Muscle of back (tissue), 11 donors: Measurements from ENCODE around the gene CHKB. TPM values are rescaled to one million over a fixed set of nuclear protein-coding genes. Genes with fewer than 3 reads are reported as not detected.
"Not testable (repeated sequence)": the region's sequence is repeated elsewhere in the genome, so short reads cannot be mapped to it uniquely, and the experiment has no call there.

Source experiments
- DNase-seq, 3 donors: peaks; one replicate each; pipeline versions ENCODE4 v3.0.0 to v3.0.0-alpha.2; 2013
- polyA plus RNA-seq, 10 donors: library from polyadenylated mRNA; unstranded; fragments of 120-200 nt; gene quantifications; one replicate each; pipeline ENCODE4 v1.2.1, GENCODE V29; 2013; ENCODE audit not compliant: insufficient read length in 10 of 10

The CHKB gene
- polyA plus RNA-seq, 10 donors = 35.5 to 68.7 (median 46.4) TPM

DNA sequence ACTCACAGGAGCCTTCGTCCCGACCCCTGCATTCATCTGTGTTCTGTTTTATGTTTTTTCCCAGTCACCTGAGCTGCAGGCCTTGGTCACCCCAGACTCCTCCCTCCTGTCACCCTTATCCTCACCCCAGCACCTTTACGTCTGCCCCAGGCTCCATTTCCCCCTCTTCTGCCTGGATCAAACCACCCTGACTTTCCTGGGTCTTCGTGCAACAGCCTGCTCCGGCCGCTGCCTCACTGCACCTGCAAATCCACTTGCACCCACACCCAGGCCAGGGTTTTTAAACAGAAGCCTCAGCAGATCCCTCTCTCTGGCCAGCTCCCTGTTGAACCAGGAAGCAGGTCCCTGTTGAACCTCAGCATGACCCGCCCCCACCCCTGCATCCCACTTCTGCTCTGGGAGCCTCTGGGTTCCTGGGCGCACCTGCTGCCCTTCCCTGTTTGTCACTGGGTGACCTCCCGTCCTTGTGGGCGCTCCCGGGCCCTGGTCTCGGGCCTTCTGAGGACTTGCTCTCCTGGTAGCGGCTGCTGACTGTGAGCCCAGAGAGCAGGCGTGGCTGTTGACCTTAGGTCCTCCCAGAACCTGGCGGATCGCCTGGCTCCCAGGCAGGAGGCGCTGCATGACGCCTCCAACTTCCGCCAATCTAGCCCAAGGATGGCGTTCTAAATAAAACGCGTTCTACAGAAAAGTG lies 30.8 kb upstream of the CHKB start:
- no peak for DNase-seq

DNA sequence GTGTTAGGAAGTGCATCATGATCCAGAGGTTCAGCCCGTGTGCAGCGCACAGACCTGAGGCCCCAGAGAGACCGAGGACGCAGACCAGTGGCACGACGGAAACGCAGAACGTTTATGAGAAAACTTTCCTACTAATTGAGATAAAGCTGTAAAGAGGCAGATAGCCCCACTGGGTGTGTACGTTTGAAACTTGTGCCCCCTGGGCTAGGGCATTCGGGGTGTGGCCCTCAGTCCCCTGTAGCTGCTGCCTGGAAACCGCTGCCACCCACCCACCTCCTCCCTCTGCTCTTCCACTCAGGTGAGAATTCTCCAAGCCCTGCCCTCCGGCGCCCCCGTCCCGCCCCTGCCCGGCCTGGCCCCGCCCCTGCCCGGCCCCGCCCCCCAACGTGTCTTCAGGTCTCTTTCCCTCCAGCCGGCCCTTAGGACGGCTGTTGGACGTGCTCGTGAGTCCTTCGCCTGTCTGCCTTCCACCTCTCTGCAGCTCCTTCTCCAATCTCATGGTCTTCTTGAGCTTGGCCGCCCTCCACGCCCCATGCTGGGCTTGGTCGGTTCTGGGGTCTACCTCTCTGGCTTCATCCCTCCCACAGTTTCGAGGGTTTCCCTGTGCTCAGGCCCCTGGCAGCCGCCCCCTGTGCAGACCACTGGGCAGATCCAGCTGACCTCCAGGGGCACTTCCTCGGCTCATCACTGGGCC lies 30.0 kb upstream of the CHKB start:
- DNase-seq = no peak

DNA sequence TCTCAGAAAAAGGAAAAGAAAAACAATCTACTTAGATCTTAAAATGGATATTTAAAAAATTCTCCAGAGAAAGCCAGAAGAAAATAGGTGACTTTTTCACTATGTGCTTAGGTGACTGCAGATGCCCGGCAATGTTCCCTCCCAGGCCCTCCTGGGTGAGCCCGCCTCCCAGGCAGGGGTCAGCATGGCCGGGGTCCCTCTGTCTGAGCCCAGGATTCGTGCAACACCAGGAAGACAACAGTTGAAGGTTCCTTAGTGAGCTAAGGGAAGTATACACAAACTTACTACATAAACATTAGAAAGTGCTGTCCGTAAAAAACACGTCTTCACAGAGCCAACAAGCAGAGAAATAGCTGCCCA lies 29.5 kb upstream of the CHKB start:
- no peak for DNase-seq

DNA sequence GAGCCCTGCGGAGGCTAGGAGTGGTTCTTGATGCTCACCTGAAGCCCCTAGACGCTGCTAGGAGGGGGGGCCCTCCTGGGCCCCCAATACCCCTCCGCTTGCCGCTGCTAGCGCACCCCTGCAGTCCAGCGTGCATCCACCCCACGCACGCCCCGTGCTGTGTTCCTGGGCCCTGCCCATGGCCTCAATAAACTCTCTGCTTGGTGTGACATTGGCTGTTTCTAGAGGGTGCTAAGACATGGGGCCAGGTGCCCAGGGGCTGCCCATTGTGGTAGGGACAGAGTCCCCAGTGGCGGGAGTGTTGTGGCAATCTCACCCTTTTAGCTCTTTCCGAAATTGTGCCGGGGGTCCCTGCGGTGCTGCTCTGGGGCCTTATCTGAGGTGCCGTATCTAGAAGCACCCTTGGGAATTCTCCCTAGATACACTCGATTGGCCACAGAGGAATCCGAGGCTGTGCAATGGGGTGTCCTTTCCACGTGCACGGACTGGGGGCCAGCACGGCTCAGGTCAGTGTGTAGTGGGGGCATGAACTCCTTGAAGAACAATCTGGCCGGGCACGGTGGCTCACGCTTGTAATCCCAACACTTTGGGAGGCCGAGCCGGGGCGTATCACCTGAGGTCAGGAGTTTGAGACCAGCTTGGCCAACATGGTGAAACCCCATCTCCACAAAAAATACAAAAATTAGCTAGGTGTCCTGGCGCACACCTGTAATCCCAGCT lies 28.9 kb upstream of the CHKB start:
- no peak for DNase-seq

DNA sequence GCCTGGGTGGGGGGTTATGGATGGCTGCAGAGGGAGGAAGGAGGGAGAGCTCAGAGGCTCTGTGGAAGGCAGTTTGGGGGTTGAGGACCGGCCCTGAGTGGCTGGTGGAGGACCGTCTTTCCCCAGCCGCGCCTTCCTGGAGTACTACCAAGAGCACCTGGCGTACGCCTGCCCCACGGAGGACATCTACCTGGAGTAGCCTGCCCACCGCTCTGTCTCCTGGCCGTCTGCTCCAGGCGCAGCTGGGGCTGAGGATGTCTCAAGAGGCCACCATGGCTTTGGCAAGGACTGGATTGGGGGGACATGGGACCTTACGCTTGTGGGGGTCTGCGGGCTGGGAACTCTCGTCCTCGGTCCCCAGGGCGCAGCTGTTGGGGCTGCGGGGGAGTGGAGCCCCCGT lies 27.9 kb upstream of the CHKB start:
- no peak for DNase-seq

DNA sequence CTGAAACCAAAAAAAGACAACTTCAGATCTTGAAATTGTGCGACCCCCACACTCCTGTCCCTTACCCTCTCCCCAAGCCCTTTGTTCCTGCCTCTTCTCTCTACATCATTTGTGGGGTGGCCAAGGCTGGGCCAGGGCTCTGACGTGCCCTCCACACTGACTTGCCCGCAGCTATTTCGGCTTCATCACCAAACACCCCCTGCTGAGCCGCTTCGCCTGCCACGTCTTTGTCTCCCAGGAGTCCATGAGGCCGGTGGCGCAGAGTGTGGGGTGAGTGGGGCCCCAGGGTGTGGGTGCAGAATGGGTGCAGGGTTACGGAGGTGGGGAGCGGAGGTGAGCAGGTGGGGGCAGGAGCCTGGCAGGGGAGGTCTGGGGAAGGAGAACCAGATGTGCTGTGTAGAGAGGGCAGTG lies 27.4 kb upstream of the CHKB start:
- DNase-seq = no peak

DNA sequence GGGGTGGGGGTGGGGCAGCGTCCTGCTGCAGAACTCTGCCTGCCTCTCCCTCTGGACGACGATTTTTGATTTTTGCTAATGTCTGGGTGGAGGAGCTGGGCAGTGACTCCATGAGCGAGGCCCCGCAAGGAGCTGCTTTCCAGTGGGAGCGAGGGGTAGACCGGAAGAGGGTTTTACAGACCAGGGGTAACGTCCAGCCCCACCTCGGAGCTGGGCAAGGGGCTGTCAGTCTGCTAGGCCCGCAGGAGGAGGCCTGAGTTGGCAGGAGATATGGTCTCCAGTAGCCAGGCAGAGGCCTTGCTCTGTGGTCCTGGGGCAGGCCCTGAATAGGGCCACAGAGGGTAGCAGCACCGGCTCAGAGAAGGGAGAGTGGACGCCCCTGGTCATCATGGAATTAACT lies 26.9 kb upstream of the CHKB start:
- DNase-seq = no peak

DNA sequence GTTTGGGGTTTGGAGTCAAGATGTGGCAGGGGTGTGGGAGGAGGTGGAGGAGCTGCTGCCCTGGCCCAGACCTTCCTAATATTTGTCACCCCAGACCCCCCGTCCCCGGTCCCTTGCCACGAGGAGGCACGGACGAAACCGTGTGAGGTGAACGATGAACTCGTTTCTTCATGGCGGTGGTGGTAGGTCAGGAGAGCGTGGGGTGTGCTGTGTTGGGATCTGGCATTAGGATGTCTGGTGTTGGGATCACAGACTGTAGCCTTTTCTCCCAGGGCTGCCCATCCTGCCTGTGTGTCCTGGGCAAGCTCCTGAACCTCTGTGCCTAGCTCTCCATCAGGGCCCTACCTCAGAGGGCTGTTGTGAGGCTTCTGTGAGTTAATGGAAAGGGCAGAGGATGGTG lies 26.3 kb upstream of the CHKB start:
- no peak for DNase-seq

DNA sequence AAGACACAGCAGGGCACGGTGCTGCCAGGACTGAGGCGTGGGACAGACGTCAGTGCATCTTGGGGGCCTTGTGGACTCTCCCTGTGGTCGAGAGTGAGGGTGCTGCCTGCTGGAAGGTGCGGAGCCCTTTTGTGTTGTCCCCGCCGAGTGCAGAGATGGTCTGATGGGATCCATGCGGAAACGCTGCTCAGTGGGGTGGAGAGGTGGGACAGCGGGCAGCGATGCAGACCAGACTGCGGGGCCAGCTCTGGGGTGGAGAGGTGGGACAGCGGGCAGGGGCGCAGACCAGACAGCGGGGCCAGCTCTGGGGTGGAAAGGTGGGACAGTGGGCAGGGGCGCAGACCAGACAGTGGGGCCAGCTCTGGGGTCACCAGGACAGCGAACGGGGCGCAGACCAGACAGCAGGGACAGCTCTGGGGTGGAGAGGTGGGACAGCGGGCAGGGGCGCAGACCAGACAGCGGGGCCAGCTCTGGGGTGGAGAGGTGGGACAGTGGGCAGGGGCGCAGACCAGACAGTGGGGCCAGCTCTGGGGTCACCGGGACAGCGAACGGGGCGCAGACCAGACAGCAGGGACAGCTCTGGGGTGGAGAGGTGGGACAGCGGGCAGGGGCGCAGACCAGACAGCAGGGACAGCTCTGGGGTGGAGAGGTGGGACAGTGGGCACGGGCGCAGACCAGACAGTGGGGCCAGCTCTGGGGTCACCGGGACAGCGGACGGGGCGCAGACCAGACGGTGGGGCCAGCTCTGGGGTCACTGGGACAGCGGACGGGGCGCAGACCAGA lies 25.6 kb upstream of the CHKB start:
- not testable (repeated sequence) for DNase-seq

DNA sequence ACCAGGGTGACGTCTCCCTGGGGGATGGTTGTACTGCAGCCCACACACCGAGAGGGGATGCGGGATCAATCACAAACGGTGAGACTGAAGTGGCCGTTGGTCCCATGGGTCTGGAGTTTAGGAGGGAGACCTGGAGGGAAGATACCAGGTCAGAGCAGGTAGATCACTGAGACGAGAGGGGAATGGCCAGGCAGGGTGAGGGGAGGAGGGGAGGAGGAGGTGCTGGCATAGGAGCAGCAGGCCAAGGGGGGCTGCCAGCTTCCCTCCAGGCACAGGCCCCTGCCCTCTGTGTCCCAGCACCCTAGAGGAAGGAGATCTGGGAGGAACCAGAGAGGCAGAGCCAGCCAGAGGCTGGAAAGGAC lies 25.0 kb upstream of the CHKB start:
- DNase-seq = no peak

DNA sequence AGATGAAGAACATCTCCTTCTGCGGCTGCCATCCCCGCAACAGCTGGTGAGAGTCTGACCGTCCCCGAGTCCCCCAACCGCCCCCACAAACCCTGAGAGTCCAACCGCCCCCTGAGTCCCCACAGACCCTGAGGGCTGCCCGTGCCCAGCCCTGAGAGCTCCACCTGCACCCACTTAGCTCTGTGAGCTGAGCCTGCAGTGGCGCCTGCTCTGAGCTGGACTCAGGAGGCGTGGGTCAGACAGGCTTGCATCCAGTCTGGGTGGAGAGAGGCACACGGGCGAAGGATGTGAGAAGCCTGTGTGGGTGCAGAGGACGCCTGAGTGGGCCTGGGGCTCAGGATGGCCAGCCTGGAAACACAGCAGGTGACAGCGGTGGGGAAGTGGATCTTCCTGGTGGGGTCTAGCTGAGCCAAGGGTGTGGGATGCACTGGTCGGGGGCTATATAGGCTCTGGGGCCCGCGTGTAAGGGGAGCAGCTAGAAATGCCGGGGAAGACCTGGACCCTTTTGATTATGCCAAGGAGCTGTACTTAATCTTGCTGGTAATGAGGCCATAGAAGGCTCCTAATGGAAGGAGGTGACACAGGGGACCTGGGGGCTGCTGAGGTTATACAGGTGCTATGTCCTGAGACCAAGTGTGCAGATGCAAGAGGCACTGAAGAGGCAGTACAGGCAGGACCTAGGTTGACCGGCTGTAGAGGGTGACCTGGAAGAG lies 24.5 kb upstream of the CHKB start:
- no peak for DNase-seq

DNA sequence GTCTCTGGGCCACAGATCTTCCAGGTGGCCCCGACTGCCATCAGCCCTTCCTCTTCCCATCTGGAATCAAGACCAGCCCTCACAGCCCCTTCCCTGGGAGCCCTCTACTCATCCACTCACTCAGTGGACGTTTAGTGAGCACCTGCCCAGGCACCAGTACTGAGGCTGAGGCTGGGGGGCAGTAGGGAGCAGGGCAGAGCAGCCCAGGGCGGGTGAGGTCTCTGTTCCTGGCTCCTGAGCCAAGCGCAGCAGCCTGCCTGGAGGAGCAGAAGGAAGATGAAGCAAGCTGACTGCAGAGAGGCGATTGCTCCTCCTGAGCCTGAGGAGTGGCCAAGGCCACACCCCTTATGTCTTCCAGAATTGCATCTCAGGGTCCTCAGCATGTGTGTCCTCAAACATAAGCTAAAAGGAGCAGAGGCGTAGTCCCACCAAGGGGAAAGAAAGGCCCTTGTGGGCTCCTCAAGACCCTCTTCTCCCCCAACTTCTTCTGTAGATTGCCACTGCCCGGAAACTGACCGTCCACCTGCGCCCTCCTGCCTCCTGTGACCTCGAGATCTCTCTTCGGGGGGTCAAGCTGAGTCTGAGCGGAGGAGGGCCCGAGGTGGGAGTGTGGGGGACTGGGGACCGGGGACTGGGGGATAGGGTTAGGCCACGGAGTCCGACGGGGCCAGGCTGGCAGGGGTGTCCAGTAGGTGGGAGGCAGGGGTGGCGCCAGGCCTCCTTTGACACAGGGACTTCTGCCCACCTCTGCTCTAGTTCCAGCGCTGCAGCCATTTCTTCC lies 23.7 kb upstream of the CHKB start:
- DNase-seq = no peak

DNA sequence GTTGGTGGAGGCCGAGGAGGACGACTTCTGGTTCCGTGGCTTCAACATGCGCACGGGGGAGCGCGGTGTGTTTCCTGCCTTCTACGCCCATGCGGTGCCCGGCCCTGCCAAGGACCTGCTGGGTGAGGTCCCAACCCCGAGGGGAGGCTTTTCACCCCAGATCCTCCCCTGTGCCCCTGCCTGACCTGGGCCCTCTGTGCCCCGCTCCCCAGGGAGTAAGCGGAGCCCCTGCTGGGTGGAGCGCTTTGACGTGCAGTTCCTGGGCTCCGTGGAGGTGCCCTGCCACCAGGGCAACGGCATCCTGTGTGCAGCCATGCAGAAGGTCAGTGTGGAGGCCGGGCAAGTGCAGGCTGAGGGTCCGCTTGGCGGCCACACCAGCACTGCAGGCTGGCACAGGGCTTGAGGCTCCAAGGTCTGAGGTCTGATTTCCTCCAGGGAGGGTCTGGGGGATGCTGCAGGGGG lies 23.0 kb upstream of the CHKB start:
- no peak for DNase-seq

DNA sequence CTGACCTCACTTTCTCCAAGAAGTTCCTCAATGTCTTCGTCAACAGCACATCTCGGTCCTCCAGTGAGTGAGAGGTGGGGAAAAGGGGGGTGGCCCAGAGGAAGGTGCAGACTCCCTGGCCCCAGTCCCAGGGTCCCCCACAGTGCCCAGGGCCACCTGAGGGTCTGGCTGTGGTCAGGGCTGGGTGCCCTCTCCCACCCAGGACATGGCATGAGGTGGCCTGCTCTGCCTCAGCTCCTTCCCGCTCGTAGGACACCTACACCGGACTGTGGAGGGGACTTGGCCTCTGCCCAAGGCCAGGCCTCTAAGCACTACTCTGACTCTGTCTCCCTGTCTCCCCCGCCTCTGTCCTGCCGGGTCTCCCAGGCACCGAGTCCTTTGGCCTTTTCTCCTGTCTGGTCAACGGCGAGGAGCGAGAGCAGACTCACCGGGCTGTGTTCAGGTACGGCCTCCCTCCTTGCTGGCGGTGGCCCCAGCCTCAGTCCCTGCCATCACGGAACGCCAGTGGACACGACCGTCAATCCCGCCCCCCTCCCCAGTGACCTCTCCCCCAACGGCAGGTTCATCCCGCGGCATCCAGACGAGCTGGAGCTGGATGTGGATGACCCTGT lies 22.5 kb upstream of the CHKB start:
- no peak for DNase-seq

DNA sequence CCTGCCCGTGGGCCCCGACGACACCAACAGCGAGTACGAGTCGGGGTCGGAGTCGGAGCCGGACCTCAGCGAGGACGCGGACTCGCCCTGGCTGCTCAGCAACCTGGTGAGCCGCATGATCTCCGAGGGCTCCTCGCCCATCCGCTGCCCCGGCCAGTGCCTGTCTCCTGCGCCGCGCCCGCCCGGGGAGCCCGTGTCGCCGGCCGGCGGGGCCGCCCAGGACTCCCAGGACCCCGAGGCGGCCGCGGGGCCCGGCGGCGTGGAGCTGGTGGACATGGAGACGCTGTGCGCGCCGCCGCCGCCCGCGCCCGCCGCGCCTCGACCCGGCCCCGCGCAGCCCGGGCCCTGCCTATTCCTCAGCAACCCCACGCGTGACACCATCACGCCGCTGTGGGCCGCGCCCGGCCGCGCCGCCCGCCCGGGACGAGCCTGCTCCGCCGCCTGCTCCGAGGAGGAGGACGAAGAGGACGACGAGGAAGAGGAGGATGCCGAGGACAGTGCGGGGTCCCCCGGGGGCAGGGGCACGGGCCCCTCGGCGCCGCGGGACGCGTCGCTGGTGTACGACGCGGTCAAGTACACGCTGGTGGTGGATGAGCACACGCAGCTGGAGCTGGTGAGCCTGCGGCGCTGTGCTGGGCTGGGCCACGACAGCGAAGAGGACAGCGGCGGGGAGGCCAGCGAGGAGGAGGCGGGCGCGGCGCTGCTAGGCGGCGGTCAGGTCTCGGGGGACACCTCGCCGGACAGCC lies 21.8 kb upstream of the CHKB start:
- DNase-seq = no peak

DNA sequence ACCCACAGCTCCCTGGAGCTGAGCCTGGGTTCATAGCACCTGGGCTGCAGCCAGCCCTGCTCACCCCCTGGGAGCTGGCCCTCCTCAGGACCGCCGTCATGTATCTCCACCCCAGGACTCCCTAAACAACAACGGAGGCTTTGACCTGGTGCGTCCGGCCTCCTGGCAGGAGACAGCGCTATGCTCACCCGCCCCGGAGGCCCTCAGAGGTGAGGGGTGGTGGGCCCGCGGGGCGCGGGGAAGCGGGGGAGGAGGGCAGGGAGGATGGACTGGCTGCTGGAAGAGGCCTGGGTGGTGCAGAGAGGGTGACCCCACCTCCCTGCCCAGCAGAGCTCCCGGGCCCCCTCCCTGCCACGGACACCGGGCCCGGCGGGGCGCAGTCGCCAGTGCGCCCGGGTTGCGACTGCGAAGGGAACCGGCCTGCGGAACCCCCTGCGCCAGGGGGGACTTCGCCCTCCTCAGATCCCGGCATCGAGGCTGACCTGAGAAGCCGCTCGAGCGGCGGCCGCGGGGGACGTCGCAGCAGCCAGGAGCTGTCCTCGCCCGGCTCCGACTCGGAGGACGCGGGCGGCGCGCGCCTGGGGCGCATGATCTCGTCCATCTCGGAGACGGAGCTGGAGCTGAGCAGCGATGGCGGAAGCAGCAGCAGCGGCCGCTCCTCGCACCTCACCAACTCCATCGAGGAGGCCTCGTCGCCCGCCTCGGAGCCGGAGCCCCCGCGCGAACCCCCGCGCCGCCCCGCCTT lies 21.0 kb upstream of the CHKB start:
- DNase-seq = no peak

DNA sequence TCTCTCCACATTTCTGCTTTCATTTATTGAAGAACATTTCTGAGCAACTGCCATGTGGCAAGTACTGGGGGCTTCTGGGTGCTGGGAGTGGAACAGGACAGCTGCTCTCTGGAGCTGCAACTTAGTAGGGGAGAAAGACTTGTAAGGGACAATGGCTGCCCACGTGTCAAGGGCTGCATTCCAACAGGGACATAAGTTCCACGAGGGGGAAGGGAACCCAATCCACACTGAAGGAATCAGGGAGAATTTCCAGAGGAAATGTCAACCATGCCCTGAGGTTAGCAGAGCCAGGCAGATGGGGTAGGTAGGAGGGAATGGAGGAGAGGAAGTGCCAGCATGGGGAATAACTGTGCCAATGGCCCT lies 19.7 kb upstream of the CHKB start:
- no peak for DNase-seq

DNA sequence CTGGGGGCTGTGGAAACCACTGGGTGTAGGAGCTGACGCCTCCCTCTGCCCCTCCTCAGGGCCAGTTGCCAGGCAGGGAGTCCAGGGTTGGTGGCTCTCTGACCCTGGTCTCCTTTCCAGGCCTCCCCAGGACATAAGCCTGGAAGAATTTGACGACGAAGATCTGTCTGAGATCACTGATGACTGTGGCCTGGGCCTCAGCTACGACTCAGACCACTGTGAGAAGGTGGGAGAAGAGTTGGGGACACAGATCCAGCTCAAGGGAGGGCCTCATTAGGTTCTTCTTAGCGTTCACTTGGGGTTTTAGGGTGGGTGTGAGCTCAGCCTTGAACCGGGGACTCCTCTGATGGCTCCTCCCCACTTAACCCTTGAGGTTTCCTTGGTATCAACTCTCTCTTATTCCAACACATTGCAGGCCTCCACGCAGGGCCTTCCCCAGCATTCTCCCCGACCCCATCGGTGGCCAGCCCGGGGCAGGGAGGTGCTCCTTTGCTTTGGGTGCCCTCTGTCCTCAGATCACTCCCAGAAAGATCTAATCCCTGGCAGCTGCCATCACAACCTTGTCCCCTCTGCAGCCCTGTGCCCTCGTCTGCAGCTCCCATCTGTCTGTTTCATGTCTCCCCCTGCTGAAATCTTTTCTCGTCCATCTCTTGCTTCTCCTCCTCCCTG lies 19.2 kb upstream of the CHKB start:
- no peak for DNase-seq
